ENCODE data around the gene CFAP99.

Gene CFAP99

DNA sequence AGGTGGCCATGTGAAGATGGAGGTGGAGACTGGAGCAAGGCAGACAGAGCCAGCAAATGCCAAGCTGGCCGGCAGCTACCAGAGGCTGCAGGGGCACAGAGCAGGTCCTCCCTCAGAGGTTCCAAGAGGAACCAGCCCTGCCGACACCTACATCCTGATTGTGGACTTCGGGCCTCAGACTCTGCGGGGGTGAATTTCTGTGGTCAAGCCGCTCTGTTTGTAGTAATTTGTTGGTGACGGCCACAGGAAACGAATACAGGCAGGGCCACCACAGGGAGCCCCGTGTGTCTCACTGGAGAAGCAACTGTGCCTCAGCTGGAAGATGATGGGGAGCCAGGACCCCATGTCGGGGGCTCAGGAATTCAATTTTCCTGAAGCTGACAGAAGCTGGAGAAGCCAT is 28.6 kb upstream of the CFAP99 start:
- ChIA-PET POLR2A (no interaction called here), CTCF (interaction anchor here (0.5 kb wide), 1 partner anchor 14 kb away, joined by 4 read pairs; no protein-coding TSS in a partner anchor)
- DNase-seq (ENCODE audit: extremely low spot score) = no peak
- TF ChIP-seq SP1 (IDR thresholded peaks at IDR 0.05) (no peak), ARNT (IDR thresholded peaks at IDR 0.05) (no peak), TARDBP (IDR thresholded peaks at IDR 0.05) (no peak), L3MBTL2 (conservative IDR thresholded peaks at IDR 0.05) (no peak), SUZ12 (IDR thresholded peaks at IDR 0.05) (no peak), NFRKB (IDR thresholded peaks at IDR 0.05) (no peak), FOXK2 (IDR thresholded peaks at IDR 0.05) (no peak), FOXM1 (IDR thresholded peaks at IDR 0.05; ENCODE audit: borderline replicate concordance) (no peak), FOXA1 (IDR thresholded peaks at IDR 0.05) (no peak), BHLHE40 (IDR thresholded peaks at IDR 0.05; ENCODE audit: borderline replicate concordance) (no peak), ZNF384 (IDR thresholded peaks at IDR 0.05) (no peak), LEF1 (IDR thresholded peaks at IDR 0.05; ENCODE audit: borderline replicate concordance) (no peak), CTBP1 (IDR thresholded peaks at IDR 0.05; ENCODE audit: borderline replicate concordance) (no peak), HDGF (IDR thresholded peaks at IDR 0.05; ENCODE audit: borderline replicate concordance) (no peak), ELF4 (IDR thresholded peaks at IDR 0.05) (no peak)
- TF ChIP-seq, protein P1, sequence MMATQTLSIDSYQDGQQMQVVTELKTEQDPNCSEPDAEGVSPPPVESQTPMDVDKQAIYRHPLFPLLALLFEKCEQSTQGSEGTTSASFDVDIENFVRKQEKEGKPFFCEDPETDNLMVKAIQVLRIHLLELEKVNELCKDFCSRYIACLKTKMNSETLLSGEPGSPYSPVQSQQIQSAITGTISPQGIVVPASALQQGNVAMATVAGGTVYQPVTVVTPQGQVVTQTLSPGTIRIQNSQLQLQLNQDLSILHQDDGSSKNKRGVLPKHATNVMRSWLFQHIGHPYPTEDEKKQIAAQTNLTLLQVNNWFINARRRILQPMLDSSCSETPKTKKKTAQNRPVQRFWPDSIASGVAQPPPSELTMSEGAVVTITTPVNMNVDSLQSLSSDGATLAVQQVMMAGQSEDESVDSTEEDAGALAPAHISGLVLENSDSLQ (IDR thresholded peaks at IDR 0.05) = no peak

DNA sequence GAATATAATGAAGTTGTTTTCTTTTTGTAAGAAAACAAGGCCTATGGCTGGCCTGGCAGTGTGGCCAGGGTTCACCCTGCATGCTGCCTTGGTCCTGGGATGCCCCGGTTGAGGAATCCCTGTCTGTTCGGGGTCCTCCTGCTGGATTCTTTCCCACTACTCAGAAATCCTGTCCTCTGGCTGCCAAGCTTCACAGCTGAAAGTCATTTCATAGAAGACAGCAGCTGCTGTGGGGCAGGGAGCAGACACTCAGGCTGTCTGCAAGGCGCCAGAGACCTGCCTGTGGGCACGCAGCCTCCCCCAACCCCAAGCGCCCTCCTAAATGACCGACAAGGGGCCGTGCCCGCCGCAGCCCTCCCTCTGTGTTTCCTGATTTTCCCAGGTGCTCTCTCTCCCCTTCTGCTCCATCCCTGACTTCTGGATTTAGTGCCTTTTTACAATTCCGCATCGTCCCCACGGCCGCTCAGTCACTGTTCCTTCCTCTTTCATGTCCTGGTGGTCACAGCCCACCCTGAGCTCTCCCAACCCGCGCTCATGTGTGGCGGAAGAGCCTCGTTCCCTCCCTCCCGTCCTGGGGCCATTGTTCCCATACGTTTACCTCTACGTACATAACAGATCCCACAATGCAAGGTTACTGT is 27.9 kb upstream of the CFAP99 start:
- DNase-seq (ENCODE audit: extremely low spot score) = no peak
- TF ChIP-seq NFRKB (IDR thresholded peaks at IDR 0.05) = no peak
- no peak for TF ChIP-seq ZNF384 (IDR thresholded peaks at IDR 0.05)
- TF ChIP-seq SUZ12 (IDR thresholded peaks at IDR 0.05) = no peak
- TF ChIP-seq FOXM1 (IDR thresholded peaks at IDR 0.05; ENCODE audit: borderline replicate concordance) = no peak
- no peak for TF ChIP-seq TARDBP (IDR thresholded peaks at IDR 0.05)
- no peak for TF ChIP-seq ELF4 (IDR thresholded peaks at IDR 0.05)
- TF ChIP-seq HDGF (IDR thresholded peaks at IDR 0.05; ENCODE audit: borderline replicate concordance) = no peak
- TF ChIP-seq FOXA1 (IDR thresholded peaks at IDR 0.05) = no peak
- no peak for TF ChIP-seq SP1 (IDR thresholded peaks at IDR 0.05)
- TF ChIP-seq BHLHE40 (IDR thresholded peaks at IDR 0.05; ENCODE audit: borderline replicate concordance) = no peak
- TF ChIP-seq, protein P1 (IDR thresholded peaks at IDR 0.05) = no peak
- POLR2A ChIA-PET = no interaction called here
- CTCF ChIA-PET = no interaction called here

DNA sequence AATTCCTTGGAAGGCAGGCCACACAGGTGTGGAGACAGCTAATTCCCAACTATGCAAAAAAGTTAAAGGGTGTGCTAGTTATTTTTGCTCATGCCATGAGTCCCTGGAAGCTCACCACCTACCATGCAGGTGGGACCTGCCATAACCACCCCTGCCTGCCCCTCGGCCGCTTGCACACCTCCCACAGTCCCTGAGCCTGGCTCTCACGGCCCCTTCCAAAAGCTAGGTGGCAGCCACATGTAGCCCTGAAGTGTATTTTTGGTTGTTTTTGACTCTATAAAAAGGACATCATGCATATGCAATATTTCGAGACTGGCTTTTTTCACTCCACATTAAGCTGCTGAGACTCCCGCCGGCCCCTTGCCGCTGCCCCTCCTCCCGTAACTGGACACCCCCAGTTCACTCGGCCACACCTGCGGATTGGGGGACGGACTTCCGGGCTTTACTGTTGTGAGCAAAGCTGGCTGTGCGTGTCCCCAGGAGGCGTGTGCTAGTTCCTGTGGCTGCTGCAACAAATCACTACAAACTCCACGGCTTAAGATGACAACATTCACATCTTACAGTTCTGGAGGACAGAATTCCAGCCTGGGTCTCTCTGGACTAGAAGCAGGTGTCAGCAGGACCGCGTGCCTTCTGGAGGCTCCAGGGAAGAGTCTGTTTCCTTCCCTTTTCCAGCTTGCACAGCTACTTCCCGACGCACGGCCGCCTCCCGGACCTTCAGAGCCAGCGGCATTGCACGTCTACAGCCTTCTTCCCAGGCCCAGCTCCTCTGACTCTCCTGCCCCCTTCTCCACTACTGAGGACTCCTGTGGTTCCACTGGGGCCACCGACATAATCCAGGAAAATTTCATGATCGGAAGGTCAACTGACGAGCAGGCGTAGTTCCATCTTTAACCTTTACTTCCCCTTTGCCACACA is 25.1 kb upstream of the CFAP99 start:
- DNase-seq (ENCODE audit: extremely low spot score) = no peak
- ChIA-PET POLR2A (no interaction called here), CTCF (interaction anchor here (0.7 to 1.1 kb wide), 4 partner anchors 22 to 334 kb away, joined by 3 to 4 read pairs (median 3); no protein-coding TSS in a partner anchor)
- TF ChIP-seq, protein P1 (IDR thresholded peaks at IDR 0.05) = no peak
- no peak for TF ChIP-seq FOXM1 (IDR thresholded peaks at IDR 0.05; ENCODE audit: borderline replicate concordance)
- no peak for TF ChIP-seq LEF1 (IDR thresholded peaks at IDR 0.05; ENCODE audit: borderline replicate concordance)
- TF ChIP-seq FOXA1 (IDR thresholded peaks at IDR 0.05) = no peak
- TF ChIP-seq SP1 (IDR thresholded peaks at IDR 0.05) = no peak
- no peak for TF ChIP-seq L3MBTL2 (conservative IDR thresholded peaks at IDR 0.05)
- no peak for TF ChIP-seq FOXK2 (IDR thresholded peaks at IDR 0.05)
- TF ChIP-seq SUZ12 (IDR thresholded peaks at IDR 0.05) = no peak
- no peak for TF ChIP-seq ARNT (IDR thresholded peaks at IDR 0.05)
- no peak for TF ChIP-seq BHLHE40 (IDR thresholded peaks at IDR 0.05; ENCODE audit: borderline replicate concordance)
- no peak for TF ChIP-seq NFRKB (IDR thresholded peaks at IDR 0.05)
- TF ChIP-seq ZNF384 (IDR thresholded peaks at IDR 0.05) = no peak
- TF ChIP-seq CTBP1 (IDR thresholded peaks at IDR 0.05; ENCODE audit: borderline replicate concordance) = no peak
- TF ChIP-seq ELF4 (IDR thresholded peaks at IDR 0.05) = no peak
- TF ChIP-seq HDGF (IDR thresholded peaks at IDR 0.05; ENCODE audit: borderline replicate concordance) = no peak
- TF ChIP-seq TARDBP (IDR thresholded peaks at IDR 0.05) = no peak

DNA sequence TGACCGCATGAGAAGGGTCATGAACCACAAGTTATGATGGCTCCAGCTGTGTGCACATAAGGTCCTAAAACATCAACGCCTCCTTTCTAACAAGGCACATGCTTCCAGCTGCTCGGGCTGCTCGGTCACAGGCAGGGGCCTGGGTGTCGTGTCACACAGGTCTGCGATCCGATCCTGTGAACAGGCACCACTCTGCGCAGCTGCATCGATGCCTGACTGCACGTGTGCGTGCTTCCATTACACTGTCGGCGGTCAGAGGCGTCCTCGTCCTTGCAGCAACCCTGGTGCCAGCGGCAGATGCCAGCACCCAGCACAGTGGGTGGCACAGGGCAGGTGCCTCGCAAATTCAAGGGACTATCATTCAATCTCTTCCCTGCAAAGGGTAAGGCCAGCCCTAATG is 24.2 kb upstream of the CFAP99 start:
- DNase-seq (ENCODE audit: extremely low spot score) = no peak
- TF ChIP-seq HDGF (IDR thresholded peaks at IDR 0.05; ENCODE audit: borderline replicate concordance) (no peak), NFRKB (IDR thresholded peaks at IDR 0.05) (no peak), ARNT (IDR thresholded peaks at IDR 0.05) (no peak), BHLHE40 (IDR thresholded peaks at IDR 0.05; ENCODE audit: borderline replicate concordance) (no peak)
- ChIA-PET CTCF (interaction anchor here (0.7 kb wide), 1 partner anchor 335 kb away, joined by 3 read pairs; no protein-coding TSS in a partner anchor), POLR2A (no interaction called here)

DNA sequence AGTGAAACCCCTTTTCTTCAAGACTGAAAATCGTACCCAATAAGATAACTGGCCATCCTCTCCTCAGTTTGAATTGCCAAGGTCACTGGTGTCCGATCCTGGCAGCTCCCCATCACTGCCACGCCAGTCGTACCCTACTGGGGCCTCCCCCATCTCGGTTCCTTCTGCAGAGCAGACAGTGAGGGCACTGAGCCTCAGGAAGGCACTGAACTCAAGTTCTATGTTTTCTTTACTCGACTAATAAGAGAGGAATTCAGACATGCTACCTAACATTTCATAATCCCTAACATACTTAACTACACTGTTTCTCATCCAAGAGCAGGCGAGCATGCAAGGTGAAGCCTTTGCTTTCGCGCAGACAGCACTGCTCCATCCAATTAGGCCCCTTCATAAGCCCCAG is 23.7 kb upstream of the CFAP99 start:
- ChIA-PET POLR2A (no interaction called here), CTCF (no interaction called here)
- no peak for DNase-seq (ENCODE audit: extremely low spot score)
- TF ChIP-seq HDGF (IDR thresholded peaks at IDR 0.05; ENCODE audit: borderline replicate concordance) (no peak), ELF4 (IDR thresholded peaks at IDR 0.05) (no peak), SP1 (IDR thresholded peaks at IDR 0.05) (no peak), SUZ12 (IDR thresholded peaks at IDR 0.05) (no peak), NFRKB (IDR thresholded peaks at IDR 0.05) (no peak), FOXA1 (IDR thresholded peaks at IDR 0.05) (no peak), FOXK2 (IDR thresholded peaks at IDR 0.05) (no peak), ARNT (IDR thresholded peaks at IDR 0.05) (no peak), TARDBP (IDR thresholded peaks at IDR 0.05) (no peak), LEF1 (IDR thresholded peaks at IDR 0.05; ENCODE audit: borderline replicate concordance) (no peak), FOXM1 (IDR thresholded peaks at IDR 0.05; ENCODE audit: borderline replicate concordance) (no peak), ZNF384 (IDR thresholded peaks at IDR 0.05) (no peak), BHLHE40 (IDR thresholded peaks at IDR 0.05; ENCODE audit: borderline replicate concordance) (no peak), CTBP1 (IDR thresholded peaks at IDR 0.05; ENCODE audit: borderline replicate concordance) (no peak), L3MBTL2 (conservative IDR thresholded peaks at IDR 0.05) (no peak)
- TF ChIP-seq, protein P1 (IDR thresholded peaks at IDR 0.05) = no peak

All from HEK293T (cell line).